ENCODE results near the gene THAP8. TPM values are rescaled to one million over a fixed set of nuclear protein-coding genes. Genes with fewer than 3 reads are reported as not detected.

The THAP8 gene
- total RNA-seq, 1 experiment from 2014 or later = 6.6 TPM

DNA sequence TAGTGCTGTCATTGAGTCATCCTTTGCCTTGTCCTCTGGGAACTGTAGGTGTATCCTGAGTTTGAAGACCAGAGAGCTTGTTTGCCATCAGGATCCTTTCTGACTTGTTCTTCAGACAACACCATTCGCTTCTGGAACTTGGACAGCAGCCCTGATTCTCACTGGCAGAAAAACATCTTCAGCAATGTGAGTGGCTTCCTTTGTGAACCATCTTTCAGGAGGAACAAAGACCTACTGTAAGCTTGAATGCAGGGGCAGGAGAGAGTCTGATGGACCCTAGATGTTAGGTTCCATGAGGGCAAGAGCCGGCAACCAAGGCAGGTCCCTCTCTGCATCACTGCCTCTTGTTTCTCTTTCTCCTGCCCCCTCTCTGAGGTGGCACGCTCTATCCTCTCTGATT lies 27.3 kb upstream of the THAP8 start:
- Mint-ChIP-seq H3K27ac (no peak overlapping the region), H3K4me3 (no peak overlapping the region), H3K4me1 (no peaks in the 10 kb centered on the region), H3K36me3 (peaks cover 62% of the 10 kb centered on the region), H3K9me3 (no peaks in the 10 kb centered on the region), H3K27me3 (ENCODE audit: low read depth) (no peaks in the 10 kb centered on the region)
- POLR2A ChIA-PET = no interaction called here
- DNase-seq (ENCODE audit: low spot score) (no peak), ATAC-seq (no peak)
- TF ChIP-seq ZNF232 (CRISPR knock-in tag; IDR thresholded peaks at IDR 0.05) (no peak), ZNF219 (CRISPR knock-in tag; IDR thresholded peaks at IDR 0.05; ENCODE audit: borderline replicate concordance) (no peak), HMGA2 (CRISPR knock-in tag; IDR thresholded peaks at IDR 0.05) (no peak)
- CTCF ChIA-PET = no interaction called here

DNA sequence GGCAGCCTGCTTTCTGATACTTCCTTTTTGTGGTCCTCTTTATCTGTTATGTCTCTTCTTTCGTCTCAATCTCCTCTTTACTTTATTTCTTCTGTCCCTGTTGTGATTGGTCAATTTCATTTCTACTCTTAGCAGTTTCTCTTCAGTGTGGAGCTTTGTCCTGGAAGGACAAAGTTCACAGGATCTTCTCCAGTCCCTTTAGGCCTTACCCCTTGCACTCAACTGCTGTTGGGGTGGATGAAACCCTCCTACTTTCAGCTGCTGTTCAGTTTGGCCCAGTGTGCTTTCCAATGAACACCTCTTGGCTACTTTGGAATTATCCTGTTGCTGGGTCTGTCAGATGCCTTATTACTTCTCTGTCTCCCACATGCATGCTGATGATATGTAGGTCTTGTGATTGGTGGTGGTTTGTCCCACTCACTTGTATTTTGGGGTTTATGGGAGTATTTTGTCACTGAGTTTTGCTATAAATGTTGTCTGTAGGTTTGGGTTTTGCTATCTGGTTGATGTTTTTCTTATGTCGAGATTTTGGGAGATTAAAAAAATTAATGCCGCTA lies 25.4 kb upstream of the THAP8 start:
- POLR2A ChIA-PET = no interaction called here
- no peak for TF ChIP-seq RORB (CRISPR knock-in tag; IDR thresholded peaks at IDR 0.05)
- TF ChIP-seq FOXJ3 (CRISPR knock-in tag; IDR thresholded peaks at IDR 0.05; ENCODE audit: borderline replicate concordance) = no peak
- TF ChIP-seq ZNF416 (CRISPR knock-in tag; IDR thresholded peaks at IDR 0.05) = no peak
- Mint-ChIP-seq H3K27ac (peak overlapping the region; percentile 53; the same call in 1 of the 2 replicates), H3K27me3 (ENCODE audit: low read depth) (no peaks in the 10 kb centered on the region), H3K36me3 (peaks cover 56% of the 10 kb centered on the region), H3K4me3 (no peak overlapping the region), H3K9me3 (no peaks in the 10 kb centered on the region), H3K4me1 (no peaks in the 10 kb centered on the region)
- CTCF ChIA-PET = interaction anchor here (1.2 kb wide), 1 partner anchor 19 kb away, joined by 3 read pairs; no protein-coding TSS in a partner anchor
- DNase-seq (ENCODE audit: low spot score) (no peak), ATAC-seq (no peak)

DNA sequence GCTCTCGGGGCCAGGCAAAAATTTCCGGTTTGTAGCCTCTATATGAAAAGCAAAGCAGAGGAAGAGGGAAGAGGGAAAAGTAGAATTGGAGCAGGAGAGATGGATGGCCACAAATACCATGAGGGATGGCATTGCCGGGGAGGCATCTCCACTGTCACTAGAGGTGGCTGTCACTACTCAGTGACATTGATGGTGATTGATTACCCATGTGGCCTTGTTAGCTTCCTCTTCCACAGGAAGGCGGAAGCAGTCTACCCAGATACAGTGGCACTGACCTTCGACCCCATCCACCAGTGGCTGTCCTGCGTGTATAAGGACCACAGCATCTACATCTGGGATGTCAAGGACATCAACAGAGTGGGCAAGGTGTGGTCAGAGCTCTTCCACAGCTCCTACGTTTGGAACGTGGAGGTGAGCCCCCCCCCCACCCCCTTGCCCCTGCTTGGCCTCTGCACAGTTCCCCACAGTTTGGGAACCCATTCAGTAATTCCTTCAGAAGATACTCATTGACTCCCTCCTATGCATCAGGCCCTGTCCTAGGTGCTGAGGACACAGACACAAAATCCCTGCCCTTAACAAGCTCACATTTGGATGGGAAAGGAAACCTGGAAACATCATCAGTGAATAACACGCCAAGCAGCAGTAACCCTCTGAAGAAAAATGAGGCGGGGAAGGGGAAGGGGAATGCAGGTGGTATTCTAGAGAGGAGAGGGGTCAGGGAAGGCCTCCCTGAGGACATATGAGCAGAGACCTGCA lies 19.2 kb upstream of the THAP8 start:
- peaks cover 52% of the 10 kb centered on the region for H3K36me3 Mint-ChIP-seq
- no peak overlapping the region for H3K27ac Mint-ChIP-seq
- H3K27me3 Mint-ChIP-seq (ENCODE audit: low read depth) = no peaks in the 10 kb centered on the region
- H3K9me3 Mint-ChIP-seq = 0 out of 2 replicates have a peak, but pooled peaks cover 4% of the 10 kb centered on the region
- CTCF ChIA-PET = no interaction called here
- ATAC-seq (no peak), DNase-seq (ENCODE audit: low spot score) (no peak)
- H3K4me3 Mint-ChIP-seq = no peak overlapping the region
- TF ChIP-seq, protein P1, sequence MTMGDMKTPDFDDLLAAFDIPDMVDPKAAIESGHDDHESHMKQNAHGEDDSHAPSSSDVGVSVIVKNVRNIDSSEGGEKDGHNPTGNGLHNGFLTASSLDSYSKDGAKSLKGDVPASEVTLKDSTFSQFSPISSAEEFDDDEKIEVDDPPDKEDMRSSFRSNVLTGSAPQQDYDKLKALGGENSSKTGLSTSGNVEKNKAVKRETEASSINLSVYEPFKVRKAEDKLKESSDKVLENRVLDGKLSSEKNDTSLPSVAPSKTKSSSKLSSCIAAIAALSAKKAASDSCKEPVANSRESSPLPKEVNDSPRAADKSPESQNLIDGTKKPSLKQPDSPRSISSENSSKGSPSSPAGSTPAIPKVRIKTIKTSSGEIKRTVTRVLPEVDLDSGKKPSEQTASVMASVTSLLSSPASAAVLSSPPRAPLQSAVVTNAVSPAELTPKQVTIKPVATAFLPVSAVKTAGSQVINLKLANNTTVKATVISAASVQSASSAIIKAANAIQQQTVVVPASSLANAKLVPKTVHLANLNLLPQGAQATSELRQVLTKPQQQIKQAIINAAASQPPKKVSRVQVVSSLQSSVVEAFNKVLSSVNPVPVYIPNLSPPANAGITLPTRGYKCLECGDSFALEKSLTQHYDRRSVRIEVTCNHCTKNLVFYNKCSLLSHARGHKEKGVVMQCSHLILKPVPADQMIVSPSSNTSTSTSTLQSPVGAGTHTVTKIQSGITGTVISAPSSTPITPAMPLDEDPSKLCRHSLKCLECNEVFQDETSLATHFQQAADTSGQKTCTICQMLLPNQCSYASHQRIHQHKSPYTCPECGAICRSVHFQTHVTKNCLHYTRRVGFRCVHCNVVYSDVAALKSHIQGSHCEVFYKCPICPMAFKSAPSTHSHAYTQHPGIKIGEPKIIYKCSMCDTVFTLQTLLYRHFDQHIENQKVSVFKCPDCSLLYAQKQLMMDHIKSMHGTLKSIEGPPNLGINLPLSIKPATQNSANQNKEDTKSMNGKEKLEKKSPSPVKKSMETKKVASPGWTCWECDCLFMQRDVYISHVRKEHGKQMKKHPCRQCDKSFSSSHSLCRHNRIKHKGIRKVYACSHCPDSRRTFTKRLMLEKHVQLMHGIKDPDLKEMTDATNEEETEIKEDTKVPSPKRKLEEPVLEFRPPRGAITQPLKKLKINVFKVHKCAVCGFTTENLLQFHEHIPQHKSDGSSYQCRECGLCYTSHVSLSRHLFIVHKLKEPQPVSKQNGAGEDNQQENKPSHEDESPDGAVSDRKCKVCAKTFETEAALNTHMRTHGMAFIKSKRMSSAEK (CRISPR knock-in tag; IDR thresholded peaks at IDR 0.05; ENCODE audit: borderline replicate concordance) = no peak
- TF ChIP-seq, protein P2, sequence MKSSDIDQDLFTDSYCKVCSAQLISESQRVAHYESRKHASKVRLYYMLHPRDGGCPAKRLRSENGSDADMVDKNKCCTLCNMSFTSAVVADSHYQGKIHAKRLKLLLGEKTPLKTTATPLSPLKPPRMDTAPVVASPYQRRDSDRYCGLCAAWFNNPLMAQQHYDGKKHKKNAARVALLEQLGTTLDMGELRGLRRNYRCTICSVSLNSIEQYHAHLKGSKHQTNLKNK (CRISPR knock-in tag; IDR thresholded peaks at IDR 0.05) = no peak
- TF ChIP-seq ZNF232 (CRISPR knock-in tag; IDR thresholded peaks at IDR 0.05) (no peak), SMAD4 (CRISPR knock-in tag; IDR thresholded peaks at IDR 0.05) (no peak), NR1H2 (CRISPR knock-in tag; IDR thresholded peaks at IDR 0.05) (no peak), NR2C2 (CRISPR knock-in tag; IDR thresholded peaks at IDR 0.05) (no peak), GABPB1 (CRISPR knock-in tag; IDR thresholded peaks at IDR 0.05) (no peak)
- TF ChIP-seq, protein P3, sequence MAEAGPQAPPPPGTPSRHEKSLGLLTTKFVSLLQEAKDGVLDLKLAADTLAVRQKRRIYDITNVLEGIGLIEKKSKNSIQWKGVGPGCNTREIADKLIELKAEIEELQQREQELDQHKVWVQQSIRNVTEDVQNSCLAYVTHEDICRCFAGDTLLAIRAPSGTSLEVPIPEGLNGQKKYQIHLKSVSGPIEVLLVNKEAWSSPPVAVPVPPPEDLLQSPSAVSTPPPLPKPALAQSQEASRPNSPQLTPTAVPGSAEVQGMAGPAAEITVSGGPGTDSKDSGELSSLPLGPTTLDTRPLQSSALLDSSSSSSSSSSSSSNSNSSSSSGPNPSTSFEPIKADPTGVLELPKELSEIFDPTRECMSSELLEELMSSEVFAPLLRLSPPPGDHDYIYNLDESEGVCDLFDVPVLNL (CRISPR knock-in tag; IDR thresholded peaks at IDR 0.05; ENCODE audit: borderline replicate concordance, low read depth) = no peak
- TF ChIP-seq, protein P4, sequence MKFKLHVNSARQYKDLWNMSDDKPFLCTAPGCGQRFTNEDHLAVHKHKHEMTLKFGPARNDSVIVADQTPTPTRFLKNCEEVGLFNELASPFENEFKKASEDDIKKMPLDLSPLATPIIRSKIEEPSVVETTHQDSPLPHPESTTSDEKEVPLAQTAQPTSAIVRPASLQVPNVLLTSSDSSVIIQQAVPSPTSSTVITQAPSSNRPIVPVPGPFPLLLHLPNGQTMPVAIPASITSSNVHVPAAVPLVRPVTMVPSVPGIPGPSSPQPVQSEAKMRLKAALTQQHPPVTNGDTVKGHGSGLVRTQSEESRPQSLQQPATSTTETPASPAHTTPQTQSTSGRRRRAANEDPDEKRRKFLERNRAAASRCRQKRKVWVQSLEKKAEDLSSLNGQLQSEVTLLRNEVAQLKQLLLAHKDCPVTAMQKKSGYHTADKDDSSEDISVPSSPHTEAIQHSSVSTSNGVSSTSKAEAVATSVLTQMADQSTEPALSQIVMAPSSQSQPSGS (CRISPR knock-in tag; IDR thresholded peaks at IDR 0.05; ENCODE audit: borderline replicate concordance, low read depth) = no peak
- POLR2A ChIA-PET = no interaction called here
- H3K4me1 Mint-ChIP-seq = no peaks in the 10 kb centered on the region

Data from WTC11 (cell line).